K562 (cell line): ENCODE data around the gene ENPP7. TPM values are rescaled to one million over a fixed set of nuclear protein-coding genes. Genes with fewer than 3 reads are reported as not detected.
A peak's percentile ranks its signal among the peaks of the same experiment; 100 is the strongest.

Experiments used
- ATAC-seq: fragments of 200-7000 bp; cut with Tn5 transposase; 3 replicates; pipeline ENCODE4 v1.9.1; 2020; ENCODE audit warnings: moderate library complexity
- BruUV-seq: library from RNA; stranded (reverse); fragments of 400-500 nt; replicated peaks from 2 replicates; lab custom pipeline; 2021; lab: Mats Ljungman, UMichigan
- CTCF ChIA-PET: fragments of 300-600 bp; formaldehyde crosslinking; extraction: SDS; loops from one replicate; lab custom pipeline; 2021; ENCODE audit warnings: low intra/inter-chr PET ratio; lab: Yijun Ruan, JAX
- POLR2A ChIA-PET: fragments of 300-600, 350-650 bp; sonication (Branson Sonifier 250); formaldehyde crosslinking; extraction: SDS; loops from one replicate; lab custom pipeline; 2021; ENCODE audit warnings: antibody characterized with exemption, inconsistent platforms; lab: Yijun Ruan, JAX
- DNase-seq, 4 experiments: peaks; one replicate each; pipeline versions ENCODE4 v3.0.0 to v3.0.0-alpha.2; 2011 to 2018; ENCODE audit warnings: low spot score in 3 of 4, mixed read lengths in 3 of 4; ENCODE audit errors: extremely low read depth in 1 of 4
- FAIRE-seq: peaks from 2 replicates; lab custom pipeline; 2011; peaks lifted over from hg19 to GRCh38; lab: Jason Lieb, UNC
- H2AFZ ChIP-seq: 2 replicates; pipeline ENCODE4 v1.6.0; 2011; ENCODE audit warnings: low read depth, low read length, control low read depth, inconsistent platforms
- H3K27ac ChIP-seq: fragments of 200-600 bp; 3 replicates; pipeline ENCODE4 v1.8.0; 2011; ENCODE audit warnings: low read depth, mild to moderate bottlenecking, control low read depth, inconsistent platforms, low read length, moderate library complexity, mixed read lengths; ENCODE audit errors: extremely low read depth
- H3K27me3 ChIP-seq, 2 experiments: fragments of 300-600 bp in 1 of 2; 2 replicates in 1 of 2; 3 replicates in 1 of 2; pipeline versions ENCODE4 v1.6.0 to v1.8.0; 2011; ENCODE audit warnings: inconsistent platforms in 2 of 2, low read length in 2 of 2, mild to moderate bottlenecking in 1 of 2, mixed read lengths in 1 of 2, moderate library complexity in 1 of 2; ENCODE audit not compliant: control insufficient read depth in 2 of 2, insufficient read depth in 2 of 2
- H3K36me3 ChIP-seq: fragments of 300-600 bp; 3 replicates; pipeline ENCODE4 v1.8.0; 2011; ENCODE audit warnings: mild to moderate bottlenecking, low read length, inconsistent platforms; ENCODE audit not compliant: control insufficient read depth, insufficient read depth
- H3K4me1 ChIP-seq, 2 experiments: fragments of 200-600 bp in 1 of 2; replicated peaks in 1 of 2; 2 replicates in 1 of 2; 3 replicates in 1 of 2; pipeline versions ENCODE4 v1.5.1 to v1.8.0; 2011; ENCODE audit warnings: inconsistent platforms in 2 of 2, low read length in 2 of 2, mild to moderate bottlenecking in 1 of 2, mixed read lengths in 1 of 2, moderate library complexity in 1 of 2; ENCODE audit not compliant: control insufficient read depth in 2 of 2, insufficient read depth in 2 of 2
- H3K4me2 ChIP-seq: 2 replicates; pipeline ENCODE4 v1.6.1; 2011; ENCODE audit warnings: low read length, control low read depth, inconsistent platforms, mixed read lengths; ENCODE audit not compliant: insufficient read depth
- H3K4me3 ChIP-seq: fragments of 200-600 bp; sonication (generic), shearing (Covaris generic); 2 replicates; pipeline ENCODE4 v1.5.1; 2016; ENCODE audit warnings: control low read depth, inconsistent platforms
- H3K79me2 ChIP-seq: fragments of 200-600 bp; 3 replicates; pipeline ENCODE4 v1.8.0; 2011; ENCODE audit warnings: low read length, inconsistent platforms; ENCODE audit not compliant: control insufficient read depth, insufficient read depth
- H3K9ac ChIP-seq, 2 experiments: 2 replicates each; pipeline versions ENCODE4 v1.6.0 to v1.6.1; 2011; ENCODE audit warnings: low read depth in 2 of 2, low read length in 2 of 2, control low read depth in 1 of 2, inconsistent platforms in 1 of 2, mild to moderate bottlenecking in 1 of 2, mixed read lengths in 1 of 2; ENCODE audit not compliant: insufficient read depth in 1 of 2
- H3K9me1 ChIP-seq: one replicate; pipeline ENCODE4 v1.6.0; 2011; ENCODE audit warnings: inconsistent platforms, mild to moderate bottlenecking, low read length, moderate library complexity; ENCODE audit not compliant: control insufficient read depth, insufficient read depth
- H3K9me3 ChIP-seq: replicated peaks from 2 replicates; pipeline ENCODE4 v1.5.1; 2011; ENCODE audit warnings: low read depth, low read length, inconsistent platforms; ENCODE audit not compliant: control insufficient read depth, insufficient read depth
- H4K20me1 ChIP-seq: replicated peaks from 2 replicates; pipeline ENCODE4 v1.6.1; 2011; ENCODE audit warnings: low read length, inconsistent platforms, mixed read lengths; ENCODE audit not compliant: control insufficient read depth, insufficient read depth
- ETV5 ChIP-seq: sonication (generic); formaldehyde crosslinking; IDR thresholded peaks from 2 replicates; pipeline ENCODE4 v1.4.0; 2020; ENCODE audit warnings: low read depth, mild to moderate bottlenecking, missing genetic modification reagents
- GABPA ChIP-seq: fragments of 200-800 bp; sonication (Bioruptor generic); conservative IDR thresholded peaks from 2 replicates; pipeline ENCODE4 v1.6.1; 2016; ENCODE audit warnings: low read depth, missing genetic modification characterization, missing compliant biosample characterization
- NEUROD1 ChIP-seq: fragments of 150-350 bp; IDR thresholded peaks from 2 replicates; pipeline ENCODE4 v1.6.1; 2014; ENCODE audit warnings: borderline replicate concordance, low read length, low read depth; ENCODE audit not compliant: partially characterized antibody
- NFYB ChIP-seq: IDR thresholded peaks from 2 replicates; pipeline ENCODE4 v1.6.1; 2011; ENCODE audit warnings: mild to moderate bottlenecking, moderate library complexity; ENCODE audit not compliant: insufficient read length; ENCODE audit errors: extremely low read depth
- PCBP2 ChIP-seq: fragments of 200-400 bp; formaldehyde crosslinking; IDR thresholded peaks from 2 replicates; pipeline ENCODE4 v1.6.1; 2018; ENCODE audit warnings: low read length, low read depth, mild to moderate bottlenecking, moderate library complexity; ENCODE audit not compliant: poor library complexity, severe bottlenecking
- RAD21 ChIP-seq, 2 experiments: fragments of 250-450 bp in 1 of 2; fragments of 450-650 bp in 1 of 2; sonication (Bioruptor Pico) in 1 of 2; formaldehyde crosslinking in 1 of 2; IDR thresholded peaks in 1 of 2; conservative IDR thresholded peaks in 1 of 2; 2 replicates each; pipeline versions ENCODE4 v1.4.0 to v1.8.0; 2020 to 2022; ENCODE audit warnings: mild to moderate bottlenecking in 2 of 2, moderate library complexity in 1 of 2
- RBM15 ChIP-seq: fragments of 200-400 bp; formaldehyde crosslinking; IDR thresholded peaks from 2 replicates; pipeline ENCODE4 v1.6.1; 2018; ENCODE audit warnings: mild to moderate bottlenecking, low read length, moderate library complexity; ENCODE audit not compliant: insufficient read depth
- SAFB2 ChIP-seq: fragments of 200-400 bp; formaldehyde crosslinking; IDR thresholded peaks from 2 replicates; pipeline ENCODE4 v1.6.1; 2018; ENCODE audit warnings: borderline replicate concordance, low read length, low read depth, moderate library complexity; ENCODE audit not compliant: severe bottlenecking
- SMARCA4 ChIP-seq: fragments of 450-650 bp; IDR thresholded peaks from 2 replicates; pipeline ENCODE4 v1.6.1; 2016
- STAG1 ChIP-seq: sonication (generic); formaldehyde crosslinking; IDR thresholded peaks from 2 replicates; pipeline ENCODE4 v1.5.0; 2020; ENCODE audit warnings: missing genetic modification reagents, borderline replicate concordance
- TCF7 ChIP-seq: sonication (generic); IDR thresholded peaks from 2 replicates; pipeline ENCODE4 v1.6.1; 2016; ENCODE audit warnings: antibody characterized with exemption, borderline replicate concordance
- ZBTB17 ChIP-seq: fragments of 450-650 bp; formaldehyde crosslinking; IDR thresholded peaks from 2 replicates; pipeline ENCODE4 v1.4.0; 2020; ENCODE audit warnings: mild to moderate bottlenecking
- ZNF316 ChIP-seq: fragments of 450-650 bp; IDR thresholded peaks from 2 replicates; pipeline ENCODE4 v1.6.1; 2016
- ZNF551 ChIP-seq: fragments of 250-450 bp; sonication (Bioruptor Pico); IDR thresholded peaks from 2 replicates; pipeline ENCODE4 v1.5.0; 2021; ENCODE audit warnings: mild to moderate bottlenecking, moderate library complexity
- ZNF830 ChIP-seq: fragments of 250-450 bp; sonication (Bioruptor Pico); IDR thresholded peaks from 2 replicates; pipeline ENCODE4 v1.5.0; 2021; ENCODE audit warnings: mild to moderate bottlenecking
- WGBS: fragments of 100-300 bp; shearing (Covaris generic); methylation state at CpG from one replicate; pipeline ENCODE4 v1.1.6; 2016; ENCODE audit warnings: low coverage, mixed read lengths; ENCODE audit not compliant: insufficient coverage; ENCODE audit errors: missing lambda C conversion rate; 5-methylcytosine and 5-hydroxymethylcytosine counted together
- in situ Hi-C: fragments of 300-500 bp; cut with MboI; formaldehyde crosslinking; loops from 4 replicates; pipeline ENCODE4 v1.15.0; 2018; ENCODE audit warnings: inconsistent platforms, mixed read lengths
- intact Hi-C: fragments of 100-400 bp; cut with micrococcal nuclease; formaldehyde crosslinking; loops from 2 replicates; pipeline ENCODE4 v1.14.2; 2022
- polyA plus RNA-seq, 8 experiments: library from polyadenylated mRNA; depleted of rRNA in 4 of 8; stranded (reverse) in 5 of 8; unstranded in 3 of 8; fragments of >200 nt; fragmentation: Nextera tagmentation in 2 of 8; fragmentation: Illumina TruSeq in 1 of 8; extraction: Ambion mirVana in 2 of 8; extraction: Trizol in 1 of 8; gene quantifications; 2 replicates each; pipeline versions ENCODE4 v1.2.1 to v1.2.3, GENCODE V29; 2011 to 2014; ENCODE audit warnings: inconsistent platforms in 1 of 8, missing spikeins in 1 of 8
- total RNA-seq, 7 experiments: library from RNA; depleted of rRNA in 6 of 7; stranded (reverse); fragments of >200 nt in 6 of 7; fragmentation: Illumina TruSeq in 2 of 7; extraction: Trizol in 2 of 7; gene quantifications; 2 replicates each; pipeline versions ENCODE4 v1.2.1 to v1.2.3, GENCODE V29; 2011 to 2021; ENCODE audit warnings: low replicate concordance in 1 of 7
- TF ChIP-seq, protein P1 (sequence below), 3 experiments: IDR thresholded peaks in 2 of 3; conservative IDR thresholded peaks in 1 of 3; 2 replicates each; pipeline ENCODE4 v1.5.1; 2011 to 2012; ENCODE audit warnings: low read length in 3 of 3, mild to moderate bottlenecking in 3 of 3, control low read depth in 2 of 3, improper control_type of control experiment in 1 of 3, inconsistent platforms in 1 of 3, low read depth in 1 of 3, mixed read lengths in 1 of 3, moderate library complexity in 1 of 3; ENCODE audit not compliant: insufficient read depth in 2 of 3
- TF ChIP-seq, protein P2 (sequence below): fragments of 450-650 bp; IDR thresholded peaks from 2 replicates; pipeline ENCODE4 v1.7.0; 2016; ENCODE audit warnings: borderline replicate concordance

Gene ENPP7
- total and polyA plus RNA-seq, 9 of the 15 experiments (the other 6 are each of a cell fraction or from before 2014, with no cell fraction given) = not detected

DNA sequence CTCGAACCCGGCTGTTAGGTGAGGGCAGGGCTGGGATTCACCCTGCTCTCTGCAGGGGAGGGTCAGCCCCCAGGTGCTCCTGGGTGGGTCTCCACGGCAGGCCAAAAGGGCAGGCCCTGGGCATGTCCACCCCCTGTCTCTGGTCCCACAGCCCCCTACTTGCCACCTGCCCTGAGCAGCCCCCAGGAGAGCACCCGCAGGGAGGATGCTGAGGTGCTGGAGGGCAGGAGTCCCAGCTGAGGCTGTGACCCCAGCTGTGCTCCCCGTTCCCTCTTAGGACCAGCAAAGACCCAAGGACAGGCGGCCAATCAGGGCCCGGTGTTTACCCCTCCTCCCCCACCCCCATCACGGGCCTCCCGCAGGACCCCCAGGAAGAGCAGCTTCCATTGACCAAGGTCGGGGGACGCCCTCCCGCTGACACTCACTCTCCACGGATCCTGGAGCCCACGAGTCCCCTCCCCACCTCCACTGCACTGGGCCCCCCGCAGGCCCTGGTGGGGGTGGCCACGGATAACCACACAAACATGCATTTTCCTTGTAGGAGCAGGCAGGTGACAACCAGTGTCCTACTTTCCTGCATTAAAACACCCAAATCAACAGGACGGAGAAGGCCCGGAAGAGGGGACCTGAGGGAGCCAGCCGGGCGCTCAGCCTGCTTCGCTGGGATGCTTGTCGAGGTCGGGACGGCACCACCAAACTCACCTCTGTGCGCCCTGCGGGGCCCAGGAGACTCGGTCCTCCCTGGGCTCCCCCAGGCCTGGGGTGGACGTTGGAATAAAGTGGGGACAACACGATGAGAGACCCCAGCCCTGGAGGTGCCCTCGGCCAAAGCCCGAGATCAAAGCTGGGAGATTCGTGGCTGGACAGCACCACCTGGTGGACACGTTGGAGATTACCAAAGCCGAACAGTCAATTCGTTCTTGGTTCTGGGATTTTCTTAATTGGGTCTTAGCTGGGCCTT is 22.5 kb upstream of the ENPP7 start:
- in situ Hi-C loops = no loop called here
- CTCF ChIA-PET = interaction anchor here (0.7 to 0.9 kb wide), 4 partner anchors 231 to 621 kb away, joined by 3 to 6 read pairs (median 3); no protein-coding TSS in a partner anchor
- intact Hi-C loops = loop anchor here (5.0 to 10.0 kb wide), 2 partner anchors 96 to 303 kb away; partner anchors contain the start of gene RBFOX3
- ATAC-seq (peak; percentile 79), FAIRE-seq (peak; percentile 99), DNase-seq (peak; percentile 62 to 70 (median 67))
- Histone ChIP-seq H2AFZ (no peak overlapping the region), H3K36me3 (no peaks in the 10 kb centered on the region), H3K9ac (no peak overlapping the region), H3K4me1 (peaks cover 0 to 30% of the 10 kb centered on the region in 2 experiments; a peak in 2 of 5 replicates), H3K27me3 (peaks cover 6 to 24% of the 10 kb centered on the region in 2 experiments; a peak in 3 of 5 replicates), H3K79me2 (no peaks in the 10 kb centered on the region), H3K27ac (no peak overlapping the region), H3K9me1 (no peaks in the 10 kb centered on the region), H3K4me2 (no peak overlapping the region), H4K20me1 (0 out of 2 replicates have a peak, but pooled peaks cover 2% of the 10 kb centered on the region), H3K4me3 (no peak overlapping the region), H3K9me3 (no peaks in the 10 kb centered on the region)
- 10% methylated on average over 29 of the region's 35 CpGs for WGBS
- POLR2A ChIA-PET = interaction anchor here (0.5 to 1.3 kb wide), 4 partner anchors 9 to 300 kb away, joined by 3 read pairs; no protein-coding TSS in a partner anchor
- no TSS peak for BruUV-seq
- peak; percentile 35 to 77 for TF ChIP-seq RAD21 (CRISPR knock-in tag; conservative IDR thresholded peaks at IDR 0.05 in 1 of 2, IDR thresholded peaks at IDR 0.05 in 1 of 2)
- TF ChIP-seq STAG1 (CRISPR knock-in tag) = peak; percentile 20; the same call in 1 of the 2 replicates
- no peak for TF ChIP-seq SAFB2
- TF ChIP-seq NEUROD1 = no peak
- TF ChIP-seq ZNF316 = no peak
- no peak for TF ChIP-seq GABPA (tag)
- TF ChIP-seq, protein P1, sequence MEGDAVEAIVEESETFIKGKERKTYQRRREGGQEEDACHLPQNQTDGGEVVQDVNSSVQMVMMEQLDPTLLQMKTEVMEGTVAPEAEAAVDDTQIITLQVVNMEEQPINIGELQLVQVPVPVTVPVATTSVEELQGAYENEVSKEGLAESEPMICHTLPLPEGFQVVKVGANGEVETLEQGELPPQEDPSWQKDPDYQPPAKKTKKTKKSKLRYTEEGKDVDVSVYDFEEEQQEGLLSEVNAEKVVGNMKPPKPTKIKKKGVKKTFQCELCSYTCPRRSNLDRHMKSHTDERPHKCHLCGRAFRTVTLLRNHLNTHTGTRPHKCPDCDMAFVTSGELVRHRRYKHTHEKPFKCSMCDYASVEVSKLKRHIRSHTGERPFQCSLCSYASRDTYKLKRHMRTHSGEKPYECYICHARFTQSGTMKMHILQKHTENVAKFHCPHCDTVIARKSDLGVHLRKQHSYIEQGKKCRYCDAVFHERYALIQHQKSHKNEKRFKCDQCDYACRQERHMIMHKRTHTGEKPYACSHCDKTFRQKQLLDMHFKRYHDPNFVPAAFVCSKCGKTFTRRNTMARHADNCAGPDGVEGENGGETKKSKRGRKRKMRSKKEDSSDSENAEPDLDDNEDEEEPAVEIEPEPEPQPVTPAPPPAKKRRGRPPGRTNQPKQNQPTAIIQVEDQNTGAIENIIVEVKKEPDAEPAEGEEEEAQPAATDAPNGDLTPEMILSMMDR (IDR thresholded peaks at IDR 0.05 in 2 of 3, conservative IDR thresholded peaks at IDR 0.05 in 1 of 3; ENCODE audit: insufficient read depth in 2 of 3, low read depth in 1 of 3, low read length in 3 of 3) = peak; percentile 73 to 82 (median 76)
- no peak for TF ChIP-seq ZNF551 (CRISPR knock-in tag)
- TF ChIP-seq ZBTB17 (CRISPR knock-in tag) = no peak
- TF ChIP-seq TCF7 = peak; percentile 82
- no peak for TF ChIP-seq ZNF830 (CRISPR knock-in tag)
- TF ChIP-seq ETV5 (CRISPR knock-in tag) = no peak
- peak; percentile 11 for TF ChIP-seq NFYB
- no peak for TF ChIP-seq SMARCA4
- TF ChIP-seq, protein P2, sequence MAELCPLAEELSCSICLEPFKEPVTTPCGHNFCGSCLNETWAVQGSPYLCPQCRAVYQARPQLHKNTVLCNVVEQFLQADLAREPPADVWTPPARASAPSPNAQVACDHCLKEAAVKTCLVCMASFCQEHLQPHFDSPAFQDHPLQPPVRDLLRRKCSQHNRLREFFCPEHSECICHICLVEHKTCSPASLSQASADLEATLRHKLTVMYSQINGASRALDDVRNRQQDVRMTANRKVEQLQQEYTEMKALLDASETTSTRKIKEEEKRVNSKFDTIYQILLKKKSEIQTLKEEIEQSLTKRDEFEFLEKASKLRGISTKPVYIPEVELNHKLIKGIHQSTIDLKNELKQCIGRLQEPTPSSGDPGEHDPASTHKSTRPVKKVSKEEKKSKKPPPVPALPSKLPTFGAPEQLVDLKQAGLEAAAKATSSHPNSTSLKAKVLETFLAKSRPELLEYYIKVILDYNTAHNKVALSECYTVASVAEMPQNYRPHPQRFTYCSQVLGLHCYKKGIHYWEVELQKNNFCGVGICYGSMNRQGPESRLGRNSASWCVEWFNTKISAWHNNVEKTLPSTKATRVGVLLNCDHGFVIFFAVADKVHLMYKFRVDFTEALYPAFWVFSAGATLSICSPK = no peak
- no peak for TF ChIP-seq RBM15
- no peak for TF ChIP-seq PCBP2
